GM12874 (cell line): ENCODE data around the gene ALG6.

Source experiments
- TF ChIP-seq, protein P1 (sequence below): IDR thresholded peaks from 2 replicates; pipeline ENCODE4 v1.5.1; 2011; ENCODE audit warnings: low read depth, mild to moderate bottlenecking, control low read depth, low read length, moderate library complexity; ENCODE audit not compliant: insufficient read depth

ALG6 gene

DNA sequence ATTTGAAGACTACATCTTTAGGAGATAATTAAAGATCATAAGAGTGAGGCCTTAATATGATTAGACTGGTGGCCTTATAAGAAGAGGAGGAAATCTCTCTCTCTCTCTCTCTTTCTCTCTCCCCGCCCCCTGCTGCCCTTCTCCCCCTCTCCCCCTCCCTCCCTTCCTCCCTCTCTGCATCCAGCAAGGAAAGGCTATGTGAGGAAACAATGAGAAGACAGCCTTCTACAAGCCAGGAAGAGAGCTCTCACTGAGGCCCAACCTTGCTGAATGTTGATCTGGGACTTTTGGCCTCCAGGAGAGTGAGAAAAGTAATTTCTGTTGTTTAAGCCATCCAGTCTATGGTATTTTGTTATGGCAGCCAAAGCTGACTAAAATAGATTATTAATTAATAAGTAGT, 23.5 kb upstream of the ALG6 start:
- TF ChIP-seq, protein P1, sequence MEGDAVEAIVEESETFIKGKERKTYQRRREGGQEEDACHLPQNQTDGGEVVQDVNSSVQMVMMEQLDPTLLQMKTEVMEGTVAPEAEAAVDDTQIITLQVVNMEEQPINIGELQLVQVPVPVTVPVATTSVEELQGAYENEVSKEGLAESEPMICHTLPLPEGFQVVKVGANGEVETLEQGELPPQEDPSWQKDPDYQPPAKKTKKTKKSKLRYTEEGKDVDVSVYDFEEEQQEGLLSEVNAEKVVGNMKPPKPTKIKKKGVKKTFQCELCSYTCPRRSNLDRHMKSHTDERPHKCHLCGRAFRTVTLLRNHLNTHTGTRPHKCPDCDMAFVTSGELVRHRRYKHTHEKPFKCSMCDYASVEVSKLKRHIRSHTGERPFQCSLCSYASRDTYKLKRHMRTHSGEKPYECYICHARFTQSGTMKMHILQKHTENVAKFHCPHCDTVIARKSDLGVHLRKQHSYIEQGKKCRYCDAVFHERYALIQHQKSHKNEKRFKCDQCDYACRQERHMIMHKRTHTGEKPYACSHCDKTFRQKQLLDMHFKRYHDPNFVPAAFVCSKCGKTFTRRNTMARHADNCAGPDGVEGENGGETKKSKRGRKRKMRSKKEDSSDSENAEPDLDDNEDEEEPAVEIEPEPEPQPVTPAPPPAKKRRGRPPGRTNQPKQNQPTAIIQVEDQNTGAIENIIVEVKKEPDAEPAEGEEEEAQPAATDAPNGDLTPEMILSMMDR = no peak

DNA sequence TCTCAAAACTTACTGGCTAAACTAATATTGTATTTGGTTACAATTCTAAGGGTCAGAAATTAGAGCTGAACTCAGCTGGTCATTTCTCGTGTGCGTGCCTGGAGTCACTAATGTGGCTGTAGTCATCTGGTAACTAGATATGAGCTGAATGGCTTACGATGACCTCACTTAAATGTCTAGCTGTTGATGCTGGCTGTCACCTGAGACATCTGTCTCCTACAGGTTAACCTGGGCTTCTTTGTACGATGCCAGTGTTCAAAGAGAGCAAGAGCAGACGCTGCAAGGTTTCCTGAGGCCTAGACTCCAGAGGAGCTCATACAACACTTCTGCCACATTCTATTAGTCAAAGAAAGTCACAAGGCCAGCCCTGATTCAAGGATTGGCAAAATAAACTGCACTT, 17.1 kb upstream of the ALG6 start:
- TF ChIP-seq, protein P1 = no peak

DNA sequence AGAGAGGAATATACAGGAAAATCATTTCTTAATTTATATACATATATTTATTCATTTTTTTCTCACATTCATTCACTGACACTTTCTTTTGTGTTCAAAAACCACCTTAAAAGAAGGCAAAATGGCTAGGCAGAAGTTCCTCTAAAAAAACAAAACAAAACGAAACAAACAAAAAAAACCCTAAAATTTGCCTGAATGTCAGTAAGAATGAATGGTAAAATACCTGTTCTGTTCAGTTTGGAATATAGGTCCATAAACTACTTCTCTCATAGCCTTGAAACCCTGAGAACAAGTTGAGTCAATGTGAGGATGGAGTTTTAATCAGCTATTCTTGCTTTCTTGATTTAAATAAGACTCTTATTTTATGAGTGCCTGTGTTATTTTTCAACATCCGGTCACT, 14.7 kb upstream of the ALG6 start:
- TF ChIP-seq, protein P1 = no peak

DNA sequence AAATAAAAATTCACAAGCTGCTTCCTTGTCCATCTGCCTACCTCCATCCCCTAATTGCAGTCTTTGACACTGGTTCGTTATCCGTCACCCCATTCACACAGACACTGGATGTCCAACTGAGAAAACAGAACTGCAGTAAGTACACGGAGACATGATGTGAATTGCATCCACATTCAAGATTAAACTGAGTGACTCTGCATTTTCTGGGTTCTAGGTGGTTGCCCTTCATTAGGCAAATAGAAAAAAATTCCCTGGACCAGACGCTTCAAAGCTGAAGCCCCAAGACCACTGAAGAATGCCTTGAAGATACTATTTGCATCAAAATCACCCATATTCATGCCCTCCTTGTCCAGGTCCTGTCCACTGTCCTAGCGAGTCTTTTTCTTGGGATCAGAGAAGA, 7.9 kb upstream of the ALG6 start:
- TF ChIP-seq, protein P1 = no peak

DNA sequence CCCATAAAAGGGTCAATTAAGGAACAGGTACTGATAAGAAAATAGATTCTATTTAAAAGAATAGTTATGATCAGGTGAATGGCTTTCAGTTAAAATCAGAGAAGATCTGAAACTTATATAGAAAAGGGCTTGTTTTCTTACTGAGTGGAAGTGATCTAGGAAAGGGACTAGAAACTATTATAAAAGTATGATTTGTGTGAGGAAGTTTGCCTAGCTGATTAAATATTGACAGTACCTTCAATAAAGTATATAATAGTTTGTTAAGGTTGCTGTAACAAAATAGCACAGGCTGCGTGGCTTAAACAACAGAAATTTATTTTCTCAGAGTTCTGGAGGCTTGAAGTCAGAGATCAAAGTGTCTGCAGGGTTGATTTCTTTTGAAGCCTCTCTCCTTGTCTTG, 5.4 kb upstream of the ALG6 start:
- TF ChIP-seq, protein P1 = no peak

DNA sequence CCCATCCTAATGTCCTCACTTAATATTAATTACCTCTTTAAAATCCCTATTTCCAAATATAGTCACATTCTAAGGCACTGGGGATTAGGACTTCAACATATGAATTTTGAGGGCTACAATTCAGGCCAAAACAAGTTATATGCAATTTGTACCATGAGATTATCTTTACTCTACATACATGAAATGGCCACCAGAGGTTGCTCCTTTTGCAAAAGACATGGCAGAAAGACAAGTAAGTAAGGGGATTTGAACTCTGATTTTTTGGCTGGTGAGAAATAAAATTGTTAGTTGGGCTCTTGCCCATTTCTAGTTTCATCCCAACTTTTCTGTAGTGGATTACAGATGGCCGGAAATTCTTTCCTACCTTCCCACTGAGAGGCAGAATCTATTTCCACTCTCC, 4.8 kb upstream of the ALG6 start:
- TF ChIP-seq, protein P1 = no peak

DNA sequence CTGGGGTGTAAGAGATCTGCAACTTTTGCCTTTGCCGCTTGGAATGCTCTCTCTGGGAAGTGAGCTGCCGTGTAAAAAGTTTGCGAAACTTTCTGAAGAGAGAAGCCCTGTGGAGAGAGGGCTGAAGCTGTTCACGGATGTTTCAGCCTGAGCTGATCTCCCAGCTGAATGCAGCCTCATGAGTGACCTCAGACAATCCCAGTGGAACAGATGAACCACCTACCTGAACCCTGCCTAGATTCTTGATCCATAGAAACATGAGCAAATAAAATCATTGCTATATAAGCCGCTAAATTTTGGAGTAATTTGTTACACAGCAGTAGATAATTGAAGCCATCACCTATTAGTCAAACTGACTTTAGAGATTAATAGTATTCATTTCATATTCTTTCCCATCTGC, 4.4 kb upstream of the ALG6 start:
- TF ChIP-seq, protein P1 = no peak

DNA sequence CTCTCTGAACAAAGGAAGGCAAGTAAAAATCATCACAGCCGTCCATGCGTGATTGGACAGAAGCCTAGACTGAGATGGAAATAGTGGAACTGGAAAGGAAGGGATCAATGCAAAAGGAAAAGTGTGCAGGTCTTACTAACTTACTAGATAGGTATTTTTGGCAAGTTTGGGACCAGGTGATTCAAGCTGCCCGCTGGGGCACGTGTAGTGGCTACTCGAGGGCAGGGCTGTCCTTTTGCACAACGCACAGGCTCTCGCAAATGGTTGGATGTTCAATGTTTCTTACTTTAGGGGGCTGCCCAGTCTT, 566 bp upstream of the ALG6 start:
- TF ChIP-seq, protein P1 = no peak
